ENCODE measurements around the gene CA4.

Gene CA4

DNA sequence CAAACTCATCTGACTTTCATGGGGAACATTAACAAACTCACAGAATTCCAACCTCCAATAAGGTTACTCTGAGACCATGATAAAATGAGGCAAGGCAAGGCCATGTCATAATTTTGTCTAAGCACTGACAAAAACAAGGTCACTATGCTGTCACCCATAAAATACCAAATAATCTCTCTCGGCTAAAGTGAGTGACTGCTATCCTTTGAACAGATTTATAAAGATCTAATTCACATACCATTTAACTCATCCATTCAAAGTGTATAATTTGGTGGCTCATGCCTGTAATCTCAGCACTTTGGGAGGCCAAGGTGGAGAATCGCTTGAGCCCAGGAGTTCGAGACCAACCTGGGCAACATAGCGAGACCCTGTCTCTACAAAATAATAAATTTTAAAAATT, 20.6 kb upstream of the CA4 start:
- in situ Hi-C loops (cut with HindIII; ENCODE audit: low sequenced_read_pairs) = no loop called here

DNA sequence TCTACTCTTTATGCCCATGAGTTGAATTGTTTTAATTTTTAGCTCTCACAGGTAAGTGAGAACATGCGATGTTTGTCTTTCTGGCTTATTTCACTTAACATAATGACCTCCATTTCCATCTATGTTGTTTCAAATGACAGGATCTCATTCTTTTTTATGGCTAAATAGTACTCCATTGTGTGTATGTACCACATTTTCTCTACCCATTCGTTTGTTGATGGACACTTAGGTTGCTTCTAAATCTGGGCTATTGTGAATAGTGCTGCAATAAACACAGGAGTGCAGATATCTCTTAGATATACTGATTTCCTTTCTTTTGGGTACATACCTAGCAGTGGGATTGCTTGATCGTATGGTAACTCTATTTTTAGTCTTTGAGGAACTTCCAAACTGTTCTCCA, 19.3 kb upstream of the CA4 start:
- in situ Hi-C loops (cut with HindIII; ENCODE audit: low sequenced_read_pairs) = no loop called here

DNA sequence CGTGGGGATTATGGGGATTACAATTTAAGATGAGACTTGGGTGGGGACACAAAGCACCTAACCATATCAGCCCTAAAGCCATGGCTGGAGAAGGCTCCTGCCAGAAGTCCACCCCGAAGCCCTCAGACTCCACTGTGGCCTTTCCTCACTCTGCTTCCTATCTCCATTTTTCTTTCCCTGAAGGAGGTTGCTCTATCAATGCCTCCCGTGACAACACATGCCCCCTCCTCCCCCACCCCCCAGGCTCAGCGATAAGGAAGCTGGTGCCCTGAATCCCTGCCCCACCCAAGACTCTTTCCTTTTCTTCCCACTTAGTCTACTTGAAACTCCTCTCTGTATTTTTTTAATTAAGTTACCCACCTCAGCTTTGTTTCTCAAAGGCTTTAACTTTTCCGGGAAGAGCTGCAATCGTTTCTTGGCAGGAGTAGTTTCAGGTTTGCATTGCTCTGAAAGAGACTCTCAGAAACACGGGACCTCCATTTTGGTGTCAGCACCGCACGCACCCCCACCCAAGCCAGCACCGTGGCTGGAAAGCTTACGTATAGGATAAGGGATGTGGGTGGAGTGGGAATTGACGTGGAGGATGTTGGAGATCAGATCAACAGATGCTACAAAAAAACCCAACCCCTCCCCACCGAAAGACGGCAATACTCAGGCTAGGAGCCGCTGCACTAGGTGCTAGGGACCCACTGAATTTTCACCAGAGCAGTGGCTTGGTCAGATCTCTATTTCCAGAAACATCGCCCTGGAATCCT, 15.2 kb upstream of the CA4 start:
- in situ Hi-C loops (cut with HindIII; ENCODE audit: low sequenced_read_pairs) = no loop called here

DNA sequence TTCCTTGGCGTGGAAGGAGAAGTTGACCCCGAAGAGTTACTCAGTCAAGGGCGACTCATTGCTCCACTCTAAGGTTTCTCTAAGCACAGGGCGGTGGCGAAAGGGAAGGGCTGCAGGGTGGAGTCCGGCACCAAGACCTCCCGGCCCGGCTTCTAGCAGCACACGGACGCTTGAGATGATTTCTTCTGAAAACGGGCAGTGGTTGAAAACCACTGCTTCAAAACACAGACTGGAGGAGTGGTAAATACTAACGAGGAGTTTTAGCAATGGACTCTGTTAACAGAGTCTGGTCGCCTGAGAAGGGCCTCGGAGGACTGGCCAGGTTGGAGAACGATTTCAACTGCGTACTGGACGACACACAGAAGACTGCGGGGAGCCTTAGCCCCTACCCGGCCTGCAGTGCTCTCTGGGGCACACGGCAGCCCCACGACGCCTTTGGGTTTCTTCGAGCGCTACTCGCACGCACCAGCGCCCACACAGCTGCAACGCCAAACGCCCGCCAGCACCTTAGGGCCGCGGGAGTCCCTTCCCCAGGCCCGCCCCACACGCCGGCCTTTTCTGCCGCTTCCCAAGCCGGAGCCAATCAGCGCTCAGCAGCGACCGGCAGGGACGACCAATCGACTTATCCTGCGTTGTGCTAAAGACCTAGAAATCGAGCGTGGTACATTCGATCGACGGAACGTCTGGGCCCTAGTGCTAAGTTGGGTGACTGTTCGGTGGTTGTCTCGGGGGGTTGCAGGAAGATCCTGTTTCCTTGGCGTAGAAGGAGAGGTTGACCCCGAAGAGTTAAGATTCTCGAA, 14.4 kb upstream of the CA4 start:
- in situ Hi-C loops (cut with HindIII; ENCODE audit: low sequenced_read_pairs) = no loop called here

DNA sequence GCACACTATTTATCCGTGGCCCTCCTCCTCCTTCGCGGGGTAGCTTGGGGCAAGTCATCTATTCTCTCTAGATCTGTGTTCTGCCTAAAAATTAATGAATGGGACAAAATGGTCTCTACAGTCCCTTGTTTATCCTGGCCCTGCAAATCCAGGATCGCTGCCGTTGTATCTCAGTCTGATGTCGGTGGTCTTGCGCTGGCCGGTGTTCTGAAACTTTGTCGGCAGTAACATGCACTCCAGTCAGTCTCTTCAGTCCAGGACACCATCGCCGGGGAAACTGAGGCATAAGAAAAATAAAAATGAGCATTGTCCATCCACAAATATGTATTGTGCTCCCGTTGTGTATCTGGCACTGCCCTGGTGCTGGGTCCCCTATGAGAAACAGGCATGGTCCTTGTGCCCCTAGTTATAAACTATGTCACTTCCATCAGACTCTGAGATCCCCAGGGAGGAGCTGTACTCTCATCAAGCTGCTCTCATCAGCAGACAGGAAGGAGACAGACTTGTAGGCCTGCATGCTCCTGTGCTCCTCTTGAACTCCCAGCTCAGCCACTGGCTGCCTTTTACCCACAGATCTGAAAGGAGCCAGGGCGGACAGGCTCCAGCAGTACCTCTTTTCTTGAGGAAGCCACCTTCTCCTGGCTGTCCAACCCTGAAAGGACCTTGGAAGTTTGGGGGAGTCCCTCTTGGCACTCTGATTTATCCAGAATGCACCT, 13.7 kb upstream of the CA4 start:
- in situ Hi-C loops (cut with HindIII; ENCODE audit: low sequenced_read_pairs) = no loop called here

DNA sequence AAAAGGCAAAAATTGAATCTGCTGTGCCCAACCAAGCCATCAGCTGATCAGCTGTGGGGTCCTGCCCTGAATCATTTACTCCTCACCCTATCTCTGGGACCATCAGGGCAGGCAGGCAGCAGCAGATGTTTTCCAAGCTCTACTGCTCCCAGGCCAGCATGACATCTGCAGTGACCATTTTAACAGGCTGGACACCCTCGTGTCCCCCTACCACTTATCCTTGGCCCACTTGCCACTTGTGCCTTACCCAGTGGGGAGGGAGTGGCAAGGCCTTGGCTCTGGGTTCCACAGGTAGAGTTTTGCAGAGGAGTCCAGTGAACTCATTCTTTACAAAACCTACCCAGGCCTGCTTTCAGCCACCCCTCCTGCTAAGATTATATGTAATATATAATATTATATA, 12.0 kb upstream of the CA4 start:
- in situ Hi-C loops (cut with HindIII; ENCODE audit: low sequenced_read_pairs) = no loop called here

DNA sequence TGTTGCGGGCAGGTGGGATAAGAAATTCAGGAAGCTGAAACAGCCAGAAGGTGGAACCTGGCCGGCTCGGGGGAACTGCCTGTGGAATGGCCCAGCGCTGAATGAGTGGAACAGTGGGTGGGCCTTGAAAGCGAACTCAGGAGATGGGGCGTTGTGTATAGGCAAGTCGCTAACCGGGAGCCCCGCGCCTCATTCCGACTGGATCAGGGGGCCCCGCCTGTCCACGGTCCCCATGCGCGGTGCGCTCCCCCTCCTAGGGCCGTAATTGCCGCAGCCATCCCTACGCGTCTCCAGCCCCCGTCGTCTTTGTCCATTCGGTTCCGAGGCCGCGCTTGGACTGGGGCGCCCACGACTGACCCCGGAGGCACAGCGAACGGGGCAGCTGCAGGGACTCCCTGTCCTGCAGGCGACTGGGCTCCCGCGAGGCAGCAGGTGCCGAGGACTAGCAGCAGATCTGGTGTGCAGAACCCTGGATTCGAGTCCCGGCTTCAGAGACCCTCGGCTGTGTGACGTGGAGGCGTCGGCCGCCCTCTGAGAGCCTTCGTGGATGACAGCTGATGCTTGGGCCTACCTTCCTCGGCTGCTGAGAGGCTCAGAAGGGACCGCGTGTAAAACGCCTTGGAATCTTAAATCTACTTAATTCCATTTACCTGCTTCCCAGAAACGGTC, 10.9 kb upstream of the CA4 start:
- in situ Hi-C loops (cut with HindIII; ENCODE audit: low sequenced_read_pairs) = no loop called here

DNA sequence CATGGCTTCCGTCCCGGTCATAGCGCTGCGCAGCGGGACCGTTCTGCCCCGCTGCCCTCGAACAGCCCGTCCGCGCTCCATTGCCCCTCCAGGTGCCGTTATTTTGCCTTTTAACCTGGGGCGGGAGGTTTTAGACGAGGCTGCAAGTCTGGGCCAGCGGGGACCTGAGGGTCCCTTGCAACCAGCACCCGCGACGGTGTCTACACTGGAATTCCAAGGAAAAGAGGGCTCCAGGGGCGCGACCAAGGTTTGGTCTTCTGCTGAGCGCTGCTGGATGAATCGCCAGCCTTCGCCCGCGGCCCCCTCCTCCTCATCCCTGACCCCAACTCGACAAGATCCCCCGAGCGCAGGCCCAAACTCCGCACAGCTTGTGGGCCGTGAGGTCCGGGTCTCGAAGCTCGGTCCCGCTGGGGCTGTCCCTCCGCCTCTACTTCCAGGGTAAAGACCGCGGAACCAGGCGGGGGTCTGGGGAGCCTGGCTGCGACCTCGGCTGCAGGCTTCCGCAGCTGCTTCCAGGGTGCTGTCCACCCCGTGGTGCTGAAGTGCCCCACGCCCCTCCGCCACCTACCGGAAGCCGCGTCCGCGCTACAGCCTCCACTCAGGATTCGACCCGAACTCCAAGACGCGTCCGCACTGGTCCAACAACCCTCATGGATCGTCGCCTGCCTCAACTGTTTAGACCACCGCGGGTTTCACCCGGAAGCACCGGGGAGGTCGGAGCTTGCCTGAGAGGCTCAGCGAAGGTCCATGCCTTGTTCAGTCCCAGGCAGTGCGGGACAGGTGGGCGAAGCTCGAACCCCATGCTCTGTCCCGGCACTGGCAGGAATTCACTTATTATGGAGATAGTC, 10.1 kb upstream of the CA4 start:
- in situ Hi-C loops (cut with HindIII; ENCODE audit: low sequenced_read_pairs) = loop anchor here (10.0 kb wide), 1 partner anchor 85 kb away; no protein-coding TSS in a partner anchor

DNA sequence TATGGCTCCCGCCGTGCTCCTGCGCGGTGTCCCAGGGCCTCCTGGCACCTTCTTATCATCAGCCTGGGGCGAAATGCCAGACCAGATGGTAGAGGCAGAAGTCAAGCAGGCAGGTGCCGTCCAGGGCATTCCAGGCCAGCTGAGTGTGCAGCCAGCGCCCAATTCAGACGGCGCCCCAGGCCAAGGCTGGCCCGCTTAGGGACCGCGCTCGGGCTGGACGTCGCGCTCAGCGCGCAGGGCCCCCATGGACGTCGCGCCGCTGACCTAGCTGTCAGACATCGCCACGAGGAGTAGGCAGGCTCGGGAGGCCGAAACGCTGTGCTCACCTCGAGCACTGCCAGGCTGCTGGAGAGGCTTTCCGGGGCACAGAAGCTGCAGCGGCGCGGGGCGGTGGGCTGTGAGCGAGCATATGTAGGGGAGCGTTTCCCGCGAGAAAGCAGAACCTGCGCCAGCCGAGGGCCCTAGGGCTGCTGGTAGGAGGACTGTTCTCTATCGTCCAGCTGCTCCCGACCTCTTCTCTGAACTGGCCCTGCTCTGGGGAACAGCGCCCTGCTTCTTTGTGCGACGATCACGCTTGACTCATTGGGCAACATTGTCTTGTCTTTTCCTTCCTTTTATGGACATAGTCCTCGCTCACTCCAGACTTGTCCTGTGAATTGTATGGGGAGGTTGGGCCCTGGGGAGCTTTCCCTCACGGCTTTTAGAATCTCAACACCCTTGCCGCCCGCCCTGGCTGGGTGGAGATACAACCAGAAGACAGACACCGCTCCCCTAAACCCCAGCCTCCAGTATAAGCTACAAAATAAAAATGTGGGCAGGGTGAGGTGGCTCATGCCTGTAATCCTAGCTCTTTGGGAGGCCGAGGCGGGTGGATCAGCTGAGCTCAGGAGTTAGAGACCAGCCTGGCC, 8.4 kb upstream of the CA4 start:
- in situ Hi-C loops (cut with HindIII; ENCODE audit: low sequenced_read_pairs) = loop anchor here (10.0 kb wide), 1 partner anchor 83 kb away; no protein-coding TSS in a partner anchor

DNA sequence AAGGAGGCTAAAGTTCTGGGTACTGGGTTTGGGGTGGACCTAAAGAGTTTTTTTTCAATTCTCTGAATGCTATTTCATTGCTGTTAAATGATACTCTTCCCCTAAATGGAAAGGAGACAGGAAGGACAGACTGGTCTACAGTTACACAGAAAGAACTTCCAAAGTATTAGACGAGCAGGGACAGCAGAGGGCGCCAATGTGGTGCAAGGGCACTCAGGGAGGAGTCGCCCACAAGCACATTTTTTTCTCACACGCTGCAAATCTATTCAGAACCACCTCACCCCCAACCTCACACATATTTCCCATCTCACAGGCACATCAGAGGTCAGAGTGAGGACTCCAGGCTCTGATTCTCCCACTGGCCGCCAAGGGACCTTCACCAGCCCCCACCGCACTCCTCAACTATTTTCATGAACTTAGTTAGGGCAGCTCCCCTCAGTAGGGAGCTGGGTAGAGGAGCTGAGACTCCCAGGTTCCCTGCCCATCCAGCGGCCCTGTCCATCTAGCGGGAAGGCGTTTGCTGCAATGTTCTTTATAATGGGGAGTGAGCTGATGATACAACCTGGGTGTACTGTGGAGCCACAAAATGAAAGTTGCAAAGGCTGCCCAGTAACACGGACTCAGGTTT, 6.8 kb upstream of the CA4 start:
- in situ Hi-C loops (cut with HindIII; ENCODE audit: low sequenced_read_pairs) = loop anchor here (10.0 kb wide), 1 partner anchor 82 kb away; no protein-coding TSS in a partner anchor

DNA sequence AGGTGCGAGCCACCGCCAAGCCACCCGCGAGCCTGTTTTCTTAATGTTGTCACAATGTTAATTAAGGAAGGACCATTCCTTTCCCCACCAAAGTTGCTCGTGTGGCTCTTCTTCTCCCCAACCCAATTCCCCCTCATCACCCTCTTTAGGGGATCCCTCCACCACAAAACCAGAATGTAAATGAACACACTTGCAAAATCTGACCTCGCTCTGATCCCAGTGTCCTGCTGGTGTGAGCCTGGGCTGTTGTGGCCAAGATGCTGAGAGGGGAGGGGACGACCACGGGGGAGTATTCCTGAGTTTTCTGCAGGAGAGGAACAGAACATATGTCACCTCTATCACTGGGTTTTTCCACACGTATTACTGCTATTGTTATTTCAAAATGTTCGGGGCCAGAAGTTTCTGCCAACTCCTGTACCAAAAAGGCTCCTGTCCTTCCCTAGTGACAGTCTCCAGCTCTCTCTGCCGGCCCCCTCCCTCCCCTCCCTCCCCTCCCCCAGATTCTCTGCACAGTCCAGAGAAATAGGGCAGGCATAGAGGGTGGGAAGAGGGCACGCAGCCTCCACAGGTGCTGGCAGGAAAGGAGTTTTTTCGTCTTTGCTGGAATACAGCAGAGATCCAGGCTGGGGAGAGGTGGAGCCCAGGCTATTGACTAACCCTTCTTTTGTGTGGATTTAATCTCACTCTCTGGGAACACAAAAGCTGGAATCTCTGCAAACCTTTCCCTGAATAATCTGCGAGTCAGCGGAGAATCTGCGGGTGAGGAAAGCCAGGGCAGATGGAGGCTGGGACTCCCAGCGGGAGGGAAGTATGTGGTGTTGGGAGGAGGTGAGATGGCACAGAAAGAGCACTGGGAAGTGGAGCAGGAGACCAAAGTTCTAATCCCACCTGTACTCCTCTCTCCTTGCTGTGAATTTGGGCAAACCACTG, 4.5 kb upstream of the CA4 start:
- in situ Hi-C loops (cut with HindIII; ENCODE audit: low sequenced_read_pairs) = loop anchor here (10.0 kb wide), 1 partner anchor 80 kb away; no protein-coding TSS in a partner anchor

DNA sequence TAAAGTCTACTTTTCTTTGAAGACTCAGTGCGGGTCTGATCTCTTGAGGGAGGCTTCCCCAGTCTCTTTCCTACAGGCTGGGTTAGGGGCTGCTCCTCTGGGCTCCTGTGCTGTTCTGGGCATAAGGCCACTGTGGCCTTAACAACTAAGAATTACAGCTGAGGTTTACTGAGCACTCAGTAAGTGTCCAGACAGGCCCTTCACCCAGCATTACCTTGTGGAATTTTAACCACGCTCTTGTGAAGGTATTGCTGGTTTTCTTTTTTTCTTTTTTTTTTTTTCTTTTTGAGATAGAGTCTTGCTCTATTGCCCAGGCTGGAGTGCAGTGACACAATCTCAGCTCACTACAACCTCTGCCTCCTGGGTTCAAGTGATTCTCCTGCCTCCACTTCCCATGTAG, 3.6 kb upstream of the CA4 start:
- in situ Hi-C loops (cut with HindIII; ENCODE audit: low sequenced_read_pairs) = loop anchor here (10.0 kb wide), 1 partner anchor 79 kb away; no protein-coding TSS in a partner anchor

DNA sequence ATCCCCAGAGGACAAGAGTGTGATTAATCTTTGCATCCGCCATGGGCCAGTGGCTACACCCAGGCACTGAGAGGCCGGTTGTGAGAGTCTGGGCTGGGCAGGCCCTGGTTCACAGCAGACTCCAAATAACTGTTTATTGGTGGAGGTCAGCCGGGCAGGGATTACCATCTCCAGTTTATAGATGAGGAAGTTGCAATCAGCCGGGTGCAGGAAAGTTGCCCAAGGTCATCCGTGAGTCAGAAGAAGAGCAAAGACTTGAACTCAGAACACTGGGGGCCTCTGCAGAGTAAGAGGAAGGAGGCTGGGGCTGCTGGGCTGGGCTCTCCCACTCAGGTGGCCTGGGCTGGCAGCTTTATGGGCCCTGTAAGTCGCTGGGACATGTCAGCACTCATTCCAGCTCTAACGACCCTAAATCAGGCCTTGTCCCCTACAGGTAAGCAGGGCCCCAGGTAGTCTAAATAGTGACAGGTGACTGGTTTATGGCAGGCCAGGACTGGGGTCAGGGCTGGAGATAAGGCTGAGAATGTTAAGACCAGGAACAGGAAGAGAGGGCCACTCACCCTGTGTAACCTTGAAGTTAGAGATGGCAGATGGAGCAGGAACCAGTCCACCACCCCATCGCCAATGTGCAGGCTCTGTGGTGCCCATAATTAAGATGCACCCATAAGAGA, 2.1 kb upstream of the CA4 start:
- in situ Hi-C loops (cut with HindIII; ENCODE audit: low sequenced_read_pairs) = loop anchor here (10.0 kb wide), 1 partner anchor 77 kb away; no protein-coding TSS in a partner anchor

DNA sequence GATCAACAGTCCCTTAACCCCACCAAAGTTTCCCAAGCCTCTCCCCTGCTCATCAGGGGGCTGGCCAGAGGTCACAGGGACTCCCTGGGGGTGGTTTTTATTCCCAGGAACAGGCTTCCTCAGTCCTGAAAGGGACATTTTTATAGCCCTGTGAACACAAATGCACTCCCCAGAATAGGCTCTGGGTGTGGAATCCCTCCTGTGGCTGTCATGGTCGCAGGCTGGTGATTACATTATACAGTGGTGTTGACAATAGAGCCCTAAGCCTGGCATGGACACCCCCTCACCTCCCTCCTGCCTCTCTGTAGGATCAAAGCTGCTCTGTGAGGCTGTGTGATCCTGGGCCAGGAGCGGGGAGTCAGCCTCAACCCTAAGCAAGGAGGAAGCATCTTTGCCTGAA, 1.4 kb upstream of the CA4 start:
- in situ Hi-C loops (cut with HindIII; ENCODE audit: low sequenced_read_pairs) = loop anchor here (10.0 kb wide), 1 partner anchor 76 kb away; no protein-coding TSS in a partner anchor

DNA sequence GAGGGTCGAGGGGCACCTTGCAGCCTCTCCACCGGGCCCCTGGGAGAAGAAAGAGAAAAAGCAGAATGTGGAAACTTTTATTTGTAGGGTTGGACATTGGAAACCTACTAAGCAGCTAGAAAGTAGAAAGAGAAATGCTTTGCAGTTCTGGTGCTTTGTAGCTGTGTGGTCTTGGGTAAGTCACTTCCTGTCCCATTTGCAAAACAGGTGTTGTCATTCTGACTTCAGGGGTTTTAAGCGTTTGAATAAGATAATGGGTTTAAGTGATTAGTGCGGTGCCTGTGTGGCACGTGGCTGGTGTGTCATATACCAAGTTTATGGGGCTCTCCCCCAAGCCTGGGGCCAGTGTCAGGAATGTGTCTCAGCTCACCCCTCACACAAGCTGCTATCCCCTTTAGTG, 1.6 kb downstream of the CA4 start:
- in situ Hi-C loops (cut with HindIII; ENCODE audit: low sequenced_read_pairs) = no loop called here

DNA sequence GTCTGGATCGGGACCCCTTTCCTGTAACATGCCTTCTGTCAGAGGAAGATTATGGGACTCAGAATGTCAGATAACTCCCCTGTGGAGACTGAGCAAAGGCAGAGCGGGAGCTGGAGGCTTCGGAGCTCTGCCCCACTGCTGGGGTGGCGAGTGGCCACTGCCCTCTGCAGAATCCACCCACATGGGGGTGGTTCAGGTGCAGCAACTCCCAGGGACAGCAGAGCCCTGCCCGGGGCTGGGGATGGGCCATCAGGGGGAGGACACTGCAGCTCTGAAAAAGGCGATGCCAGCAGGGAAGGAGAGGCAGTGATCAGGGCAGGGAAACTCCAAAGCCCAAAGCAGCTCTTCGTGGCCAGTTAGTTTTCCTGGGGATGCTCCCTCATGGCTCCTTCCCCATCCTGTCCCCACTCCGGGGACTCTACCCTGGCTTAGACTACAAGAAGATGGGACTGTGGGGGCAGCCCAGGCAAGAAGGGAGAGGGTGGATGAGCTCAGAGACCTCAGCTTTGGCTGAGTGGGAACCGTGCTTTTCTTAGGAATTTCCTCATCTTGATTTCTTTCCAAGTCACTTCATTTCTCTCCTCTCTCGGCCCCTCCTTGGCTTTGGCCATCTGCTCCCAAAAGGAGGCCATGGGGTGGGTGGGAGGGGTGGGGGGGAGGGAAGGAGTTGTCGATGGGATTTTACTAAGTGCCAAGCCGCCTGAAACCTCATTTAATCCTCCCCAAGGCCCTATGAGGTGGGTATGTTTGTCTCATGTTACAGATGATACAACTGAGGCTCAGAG, 4.0 kb downstream of the CA4 start:
- in situ Hi-C loops (cut with HindIII; ENCODE audit: low sequenced_read_pairs) = no loop called here

Data from endothelial cell of hepatic sinusoid (primary cell).